Measurements from ENCODE around the gene SLC66A3.

SLC66A3 gene

DNA sequence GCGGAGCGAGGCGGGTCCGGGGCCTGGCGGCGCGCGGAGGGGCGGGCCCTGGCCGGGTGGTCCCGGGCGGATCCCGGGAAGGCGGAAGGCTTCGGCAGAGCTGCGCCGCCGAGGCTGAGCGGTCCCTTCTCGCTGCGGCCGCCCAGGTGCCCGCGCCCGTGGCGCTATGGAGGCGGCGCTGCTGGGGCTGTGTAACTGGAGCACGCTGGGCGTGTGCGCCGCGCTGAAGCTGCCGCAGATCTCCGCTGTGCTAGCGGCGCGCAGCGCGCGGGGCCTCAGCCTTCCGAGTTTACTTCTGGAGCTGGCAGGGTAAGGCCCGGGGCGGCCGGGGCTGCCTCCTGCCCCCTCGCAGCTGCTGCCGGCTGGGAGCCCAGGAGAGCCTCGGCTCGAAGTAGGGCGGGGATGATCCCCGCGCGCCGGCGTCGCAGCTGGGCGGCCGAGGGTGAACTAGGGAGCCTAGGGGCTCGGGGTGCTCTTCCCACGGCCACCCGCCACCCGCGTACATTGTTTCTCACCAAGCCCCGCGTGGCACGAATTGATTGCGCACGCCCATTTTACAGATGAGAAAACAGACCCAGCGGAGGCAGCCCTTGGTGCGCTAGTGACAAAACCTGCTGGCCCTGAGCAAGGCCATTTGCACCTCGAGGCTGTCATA, at the start of gene SLC66A3:
TSS of gene SLC66A3 (plus strand) at position 87 of the 655 bp plus-strand sequence. CDS start at position 167, 80 bp downstream.
- DNase-seq: peak in 7 of 58 donors; percentile 44 to 94 (median 82)

DNA sequence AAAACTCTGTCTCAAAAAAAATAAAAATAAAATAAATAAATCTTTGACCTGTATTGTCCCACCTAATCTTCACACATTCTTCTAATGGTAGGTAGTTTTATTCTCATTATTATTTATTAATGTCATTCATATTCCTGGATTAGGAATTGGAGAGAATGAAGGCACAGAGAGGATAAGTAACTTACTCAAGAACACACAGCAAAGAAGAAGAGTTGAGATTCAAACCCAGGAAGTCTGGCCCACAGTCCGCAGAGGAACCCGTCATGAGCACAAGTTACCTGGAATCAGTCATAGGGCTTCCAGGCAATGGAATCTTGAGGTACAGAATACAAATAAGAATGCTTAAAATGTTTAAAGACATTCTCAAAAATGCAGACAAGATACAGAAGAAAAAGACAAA, 46.3 kb upstream of the SLC66A3 start:
- DNase-seq: no peak

DNA sequence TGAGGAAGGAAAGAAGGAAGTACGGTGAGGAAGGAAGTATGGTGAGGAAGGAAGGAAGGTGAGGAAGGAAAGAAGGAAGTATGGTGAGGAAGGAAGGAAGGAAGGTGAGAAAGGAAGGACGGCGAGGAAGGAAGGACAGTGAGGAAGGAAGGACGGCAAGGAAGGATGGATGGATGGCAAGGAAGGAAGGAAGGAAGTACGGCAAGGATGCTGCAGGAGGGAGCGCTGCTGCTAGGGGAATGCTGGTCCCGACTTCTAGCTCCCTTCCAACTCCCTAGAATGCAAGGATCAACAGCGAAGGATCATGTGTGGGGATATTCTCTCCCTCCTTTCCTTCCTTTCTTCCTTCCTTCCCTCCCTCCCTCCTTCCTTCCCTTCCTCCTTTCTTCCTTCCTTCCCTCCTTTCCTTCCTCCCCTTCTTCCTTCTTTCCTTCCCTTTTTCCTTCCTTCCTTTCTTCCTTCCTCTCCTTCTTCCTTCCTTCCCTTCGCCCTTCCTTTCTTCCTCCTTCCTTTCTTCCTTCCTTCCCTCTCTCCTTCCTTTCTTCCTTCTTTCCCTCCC, 42.3 kb upstream of the SLC66A3 start:
- DNase-seq: no peak

DNA sequence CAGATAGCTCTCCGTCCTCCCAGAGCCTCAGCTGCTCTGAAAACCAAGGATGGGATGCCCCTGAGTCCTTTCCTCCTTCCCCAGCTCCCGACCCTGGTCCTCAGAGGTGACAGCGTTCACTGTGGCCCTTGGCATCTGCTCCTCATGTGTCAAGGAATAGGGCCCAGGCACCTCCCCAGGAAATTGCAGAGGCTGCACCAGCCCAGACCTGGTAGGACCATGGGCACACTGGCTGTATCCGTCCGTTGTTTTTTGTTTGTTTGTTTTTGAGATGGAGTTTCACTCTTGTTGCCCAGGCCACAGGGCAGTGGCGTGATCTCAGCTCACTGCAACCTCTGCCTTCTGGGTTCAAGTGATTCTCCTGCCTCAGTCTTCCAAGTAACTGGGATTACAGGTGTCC, 37.5 kb upstream of the SLC66A3 start:
- no peak for DNase-seq

DNA sequence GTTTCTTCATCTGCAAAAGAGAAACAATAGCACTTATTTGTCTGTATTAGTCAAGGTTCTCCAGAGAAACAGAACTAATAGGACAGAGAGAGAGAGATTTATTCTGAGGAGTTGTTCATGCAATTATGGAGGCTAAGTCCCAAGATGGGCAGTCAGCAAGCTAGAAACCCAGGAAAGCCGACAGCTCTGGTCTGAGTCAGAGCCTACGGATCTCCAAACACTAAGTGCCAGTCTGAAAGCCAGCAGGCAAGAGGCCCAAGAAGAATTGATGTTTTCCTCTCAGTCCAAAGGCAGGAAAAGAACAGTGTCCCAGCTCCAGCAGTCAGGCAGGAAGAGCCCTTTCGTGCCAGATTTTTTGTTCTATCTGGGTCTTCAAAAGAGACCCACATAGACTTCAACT, 36.5 kb upstream of the SLC66A3 start:
- no peak for DNase-seq

DNA sequence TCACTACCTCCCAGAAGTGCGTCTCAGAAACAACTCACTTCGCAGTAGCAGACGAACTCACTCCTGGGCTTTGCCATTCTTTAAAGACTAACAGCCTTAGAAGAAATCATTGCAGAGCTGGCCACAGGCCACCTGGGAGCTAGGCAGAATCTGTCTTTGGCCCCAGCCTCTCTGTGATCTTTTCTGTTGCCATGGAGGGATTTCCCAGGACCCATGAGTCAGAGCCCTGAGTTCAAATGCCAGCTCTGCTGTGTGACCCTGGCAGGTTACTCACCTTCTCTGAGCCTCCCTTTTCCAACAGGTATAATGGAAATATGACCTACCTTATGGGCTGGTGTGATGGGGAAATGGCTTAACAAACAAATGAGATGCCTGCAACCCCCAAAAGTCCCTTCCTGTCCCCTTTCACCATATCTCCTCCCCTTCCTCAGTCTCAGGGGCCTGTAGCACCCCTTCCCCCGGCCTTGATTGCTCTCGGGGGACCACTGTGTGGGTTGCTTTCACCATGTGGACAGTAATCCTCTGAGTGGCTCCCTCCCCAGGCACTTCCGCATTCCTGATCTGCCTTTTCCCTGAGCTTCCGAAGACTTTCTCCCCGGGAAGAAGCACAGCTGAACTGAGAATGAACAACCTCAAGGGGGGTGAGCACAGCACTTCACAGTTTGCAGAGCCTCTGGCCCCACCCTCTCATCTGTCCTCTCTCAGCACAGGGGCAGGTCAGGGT, 34.0 kb upstream of the SLC66A3 start:
- no peak for DNase-seq

DNA sequence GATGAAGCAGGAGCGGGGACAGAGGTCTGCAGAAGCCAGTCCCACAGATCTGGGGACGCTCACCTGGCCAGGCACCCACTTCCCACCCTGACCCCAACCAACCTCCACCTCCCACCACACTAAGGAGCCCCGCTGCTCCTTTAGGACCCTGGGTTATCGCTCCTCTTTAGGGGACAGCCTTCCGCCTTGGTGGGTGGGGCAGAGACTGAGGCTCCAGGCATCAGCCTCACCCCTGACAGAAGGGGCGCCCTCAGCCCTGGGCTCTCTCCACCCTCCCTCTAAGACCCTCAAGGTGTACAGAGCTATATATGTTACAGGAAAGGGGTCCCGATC, 33.5 kb upstream of the SLC66A3 start:
- no peak for DNase-seq

DNA sequence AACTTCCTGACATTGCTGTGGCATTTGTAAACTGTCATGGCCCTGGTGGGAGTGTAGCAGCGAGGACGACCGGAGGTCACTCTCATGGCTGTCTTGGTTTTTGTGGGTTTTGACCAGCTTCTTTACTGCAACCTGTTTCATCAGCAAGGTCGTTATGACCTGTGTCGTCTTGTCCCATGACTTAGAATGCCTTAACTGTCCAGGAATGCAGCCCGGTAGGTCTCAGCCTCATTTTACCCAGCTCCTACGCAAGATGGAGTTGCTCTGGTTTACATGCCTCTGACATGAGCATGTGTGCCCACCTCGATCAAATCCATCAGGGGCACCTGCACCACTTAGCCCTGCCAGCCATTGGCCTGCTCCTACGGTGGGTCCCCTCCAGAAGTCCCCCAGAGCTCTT, 32.9 kb upstream of the SLC66A3 start:
- DNase-seq: no peak

DNA sequence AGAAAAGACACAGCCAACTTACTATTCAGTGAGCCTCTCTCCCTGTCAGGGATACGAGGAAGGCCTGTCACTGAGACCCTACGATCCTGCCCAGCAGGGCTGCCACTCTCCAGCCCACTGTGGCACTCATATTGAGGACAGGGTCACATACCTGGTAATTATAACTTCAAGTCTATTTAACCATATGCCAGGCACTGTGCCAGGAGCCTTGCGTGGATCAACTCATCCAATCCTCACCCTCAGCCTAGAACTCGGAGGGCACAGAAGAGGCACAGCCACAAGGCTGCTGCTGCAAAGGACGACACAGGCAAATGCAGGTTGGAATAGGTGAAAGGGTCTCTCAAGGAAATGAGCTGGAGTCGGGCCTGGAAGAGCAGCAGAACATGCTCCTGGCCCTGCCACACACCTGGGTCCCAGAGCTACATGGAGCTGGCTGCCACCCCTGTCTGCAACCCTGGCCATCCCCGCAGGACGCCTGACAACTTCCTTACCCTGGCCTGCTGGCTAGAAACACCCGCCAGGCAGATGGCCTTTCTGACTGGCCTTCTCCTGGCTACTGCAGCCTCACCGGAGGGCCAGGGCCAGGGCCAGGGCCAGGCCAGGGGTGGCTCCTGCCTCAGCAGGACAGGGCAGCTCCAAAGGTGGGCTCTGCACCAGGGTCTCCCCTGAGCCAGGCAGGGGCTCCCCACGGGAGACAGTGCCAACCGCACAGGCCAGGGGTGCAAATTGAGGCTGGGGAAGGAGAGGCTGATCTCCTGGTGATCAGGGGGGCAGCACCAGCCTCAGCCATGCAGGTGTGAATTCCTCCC, 32.1 kb upstream of the SLC66A3 start:
- no peak for DNase-seq

DNA sequence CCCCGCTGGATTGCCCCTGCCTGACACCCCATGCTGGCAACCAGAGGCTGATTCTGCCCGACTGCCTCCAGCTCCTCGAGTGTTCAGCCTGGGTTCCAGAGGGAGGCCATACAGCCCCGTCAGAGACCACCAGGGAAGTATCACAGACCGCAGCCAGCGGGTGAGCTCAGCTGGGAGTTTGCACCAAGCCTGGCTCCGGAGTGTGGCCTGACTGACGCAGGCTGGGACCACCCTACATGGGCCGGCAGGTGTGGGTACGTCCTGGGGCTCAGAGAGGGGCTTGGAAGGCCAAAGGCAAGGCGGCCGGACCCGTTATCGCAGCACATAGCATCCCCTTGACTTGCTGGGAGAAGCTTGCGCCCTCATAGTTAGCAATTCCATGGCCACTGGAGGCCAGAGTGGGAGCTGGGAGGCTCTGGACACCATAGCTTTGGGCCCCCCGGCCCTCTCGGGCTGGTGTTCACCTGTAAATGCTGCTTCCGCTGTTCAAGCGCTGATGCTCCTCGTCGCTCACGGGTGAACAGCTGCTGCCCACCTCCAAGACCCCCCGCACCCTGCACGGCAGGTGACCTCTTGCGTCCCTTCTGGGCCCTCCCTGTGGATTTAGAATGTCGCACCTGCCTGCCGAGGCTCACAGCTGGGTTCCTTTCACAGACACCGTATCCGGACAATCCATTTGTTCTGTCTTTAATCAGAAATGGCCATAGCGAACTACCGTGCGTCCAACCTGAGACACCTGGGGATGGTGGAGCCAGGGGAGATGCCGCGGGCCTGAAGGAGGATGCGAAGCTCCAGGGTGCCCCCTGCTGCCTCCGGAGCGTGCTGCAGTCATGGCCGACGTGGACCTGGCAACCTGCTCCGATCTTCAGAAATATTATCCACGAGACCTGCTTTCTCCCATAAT, 31.2 kb upstream of the SLC66A3 start:
- DNase-seq: peak in 51 of 58 donors; percentile 8 to 80 (median 45)

DNA sequence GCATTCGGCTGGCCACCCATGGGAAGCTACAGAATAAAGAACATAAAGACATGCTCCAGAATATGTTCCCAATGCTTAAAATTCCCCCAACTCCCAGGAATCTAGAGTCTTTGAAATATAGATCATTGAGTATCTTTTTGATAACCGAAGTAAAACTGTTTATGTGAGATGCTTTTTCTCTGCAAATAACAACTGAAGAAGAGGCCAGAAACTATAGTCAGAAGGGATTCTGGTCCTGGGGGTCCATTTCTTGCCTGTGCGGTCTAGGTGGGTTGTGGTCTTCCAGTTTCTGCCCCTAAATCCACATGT, 30.6 kb upstream of the SLC66A3 start:
- DNase-seq: no peak

DNA sequence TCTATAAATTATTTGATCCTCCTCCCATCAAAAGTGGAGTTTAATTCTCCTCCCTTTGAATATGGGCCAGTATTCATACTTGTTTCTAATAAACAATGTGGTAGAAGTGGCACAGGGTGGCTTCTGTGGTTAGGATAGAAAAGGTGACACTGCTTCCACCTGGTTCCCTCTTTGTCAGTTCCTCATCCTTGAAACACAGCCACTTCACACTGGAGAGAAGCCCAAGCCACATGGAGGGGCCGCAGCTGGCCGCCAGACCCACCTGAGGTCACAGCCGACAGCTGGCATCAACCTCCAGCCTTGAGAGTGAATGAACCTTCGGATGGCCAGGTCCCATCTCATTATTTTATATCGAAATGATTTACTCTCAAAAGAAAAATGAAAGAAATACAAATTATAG, 27.5 kb upstream of the SLC66A3 start:
- no peak for DNase-seq

DNA sequence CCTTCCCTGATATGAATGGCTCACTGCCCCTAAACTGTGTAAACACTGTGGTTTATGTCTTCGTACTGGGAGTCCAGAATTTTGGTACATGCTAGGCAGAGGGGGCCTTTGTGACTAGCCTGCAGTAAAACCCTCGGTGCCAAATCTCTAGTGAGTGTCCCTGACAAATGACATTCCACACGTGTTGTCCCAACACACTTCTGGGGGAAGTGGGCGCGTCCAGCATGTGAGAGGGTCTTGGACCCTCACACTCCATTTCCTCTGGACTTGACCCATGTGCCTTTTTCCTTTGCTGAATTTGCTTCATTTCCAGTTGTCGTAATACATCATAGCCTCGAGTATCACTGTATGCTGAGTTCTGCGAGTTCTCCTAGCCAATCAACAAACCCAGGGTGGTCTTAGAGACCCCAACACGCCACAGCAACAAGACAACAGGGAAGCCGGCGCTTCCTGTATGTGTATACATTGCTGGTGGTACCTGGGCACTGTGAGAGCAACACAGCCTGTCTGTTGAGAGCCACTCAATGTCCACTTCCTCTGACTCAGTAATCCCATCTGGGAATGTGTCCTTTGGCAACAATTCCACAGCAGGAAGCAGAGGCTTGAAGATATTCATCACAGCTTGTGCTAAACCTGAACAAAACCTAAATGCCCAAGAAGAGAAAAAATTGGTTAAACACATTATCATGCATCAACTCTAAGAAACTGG, 26.9 kb upstream of the SLC66A3 start:
- no peak for DNase-seq

DNA sequence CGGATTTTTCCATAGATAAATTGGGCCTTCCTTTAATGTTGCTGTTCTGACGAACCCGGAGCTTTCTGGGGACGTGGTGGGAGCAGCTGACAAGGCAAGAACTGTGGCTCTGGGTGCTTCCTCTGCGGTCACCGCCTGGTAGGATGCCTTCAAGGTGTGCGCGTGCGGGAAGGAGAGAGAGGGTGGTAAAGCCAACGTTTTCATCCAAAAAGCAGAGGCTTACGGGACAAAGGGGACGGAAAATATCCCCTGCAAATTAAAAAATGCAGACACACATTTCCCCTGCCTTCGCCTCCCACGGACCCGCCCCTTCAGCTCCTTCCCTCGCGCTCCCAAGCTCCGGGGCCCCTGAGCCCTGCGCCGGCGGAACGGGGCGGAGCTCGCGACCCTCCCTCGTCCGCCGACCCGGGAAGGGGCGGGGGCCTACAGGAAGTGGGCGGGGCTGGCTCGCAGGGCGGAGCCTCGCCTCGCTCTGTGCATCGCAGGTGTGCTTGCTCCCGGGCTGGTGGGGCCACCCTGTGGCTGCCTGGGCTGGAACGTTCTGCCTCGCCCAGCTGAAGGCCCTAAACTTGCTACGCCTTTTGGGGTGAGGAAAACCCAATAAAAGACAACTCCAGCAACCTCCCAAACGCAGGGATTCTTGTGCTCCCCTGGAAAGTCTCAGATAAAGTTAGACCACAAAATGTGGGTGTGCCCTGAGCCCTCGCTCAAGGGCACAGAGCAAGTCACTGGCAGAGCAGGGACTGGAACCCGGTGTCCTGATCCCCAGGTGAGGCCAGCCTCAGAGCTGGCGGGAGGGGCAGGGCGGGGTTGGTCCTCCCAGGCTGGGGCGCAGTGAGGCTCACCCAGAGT, 25.4 kb upstream of the SLC66A3 start:
- peak in 25 of 58 donors; percentile 6 to 57 (median 27) for DNase-seq

DNA sequence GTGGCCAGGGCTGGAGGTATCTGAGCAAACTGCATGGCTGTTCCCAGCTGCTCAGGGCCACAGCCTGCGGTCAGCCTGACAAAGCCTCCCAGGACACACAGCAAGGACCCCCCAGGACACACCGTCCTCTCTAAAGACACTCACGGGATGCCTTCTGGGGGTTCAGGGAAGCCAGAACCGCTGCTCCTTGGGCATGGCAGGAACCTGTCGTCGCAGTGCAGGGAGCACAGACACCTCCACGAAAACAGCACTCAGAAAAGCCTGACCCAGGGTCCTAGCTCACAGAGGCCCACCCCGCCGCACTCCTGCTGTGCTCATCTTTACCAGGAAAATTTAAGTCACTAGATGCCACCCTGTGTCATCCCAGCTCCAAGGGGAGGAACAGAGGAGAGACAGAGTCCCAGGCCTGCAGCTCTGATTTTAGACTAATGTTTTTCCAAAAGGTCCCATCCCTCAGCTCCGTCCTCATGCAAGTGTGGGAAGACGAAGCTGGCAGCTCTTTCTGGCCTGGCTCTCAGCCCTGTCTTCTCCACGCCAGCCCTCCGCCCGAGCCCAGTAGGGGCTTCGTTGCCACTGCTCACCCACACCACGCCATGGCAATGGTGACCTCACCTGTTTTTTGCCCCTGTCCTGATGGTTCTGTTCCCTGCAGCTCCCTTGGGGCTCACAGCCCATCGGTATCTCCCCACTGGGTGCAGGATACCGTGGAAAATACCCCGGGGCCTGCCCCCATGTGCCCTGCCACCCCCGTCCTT, 23.9 kb upstream of the SLC66A3 start:
- DNase-seq: peak in 2 of 58 donors; percentile 15 to 45

DNA sequence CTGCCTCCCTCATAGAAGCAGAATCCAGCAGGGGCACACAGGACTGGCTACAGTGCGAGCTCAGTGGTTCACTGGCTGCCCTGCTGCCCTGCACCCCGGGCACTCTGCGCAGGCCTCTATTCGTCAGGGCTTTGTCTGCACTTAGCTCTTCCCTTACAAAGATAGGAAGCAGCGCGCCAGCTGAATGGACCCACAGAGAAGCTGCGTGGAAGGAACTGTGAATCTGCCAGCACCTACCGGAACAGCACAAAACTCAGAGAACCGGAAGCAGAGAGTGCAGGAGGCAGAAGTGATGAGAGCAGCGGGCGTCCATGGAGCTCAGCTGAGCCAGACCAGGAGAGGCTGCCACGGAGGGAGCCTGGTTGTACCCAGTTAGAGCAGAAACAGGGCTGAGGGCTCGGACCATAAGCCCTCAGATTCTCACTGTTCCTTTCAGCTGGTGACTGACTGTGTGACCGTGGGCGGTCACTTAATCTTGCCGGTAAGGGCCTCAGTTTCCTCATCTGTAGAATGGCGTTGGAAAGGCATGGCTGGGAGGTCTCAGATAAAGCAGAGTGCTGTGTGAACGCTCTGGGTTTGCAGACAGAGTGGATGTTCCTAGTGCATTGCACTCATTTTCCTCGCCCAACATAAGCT, 23.1 kb upstream of the SLC66A3 start:
- peak in 31 of 58 donors; percentile 14 to 71 (median 46) for DNase-seq

DNA sequence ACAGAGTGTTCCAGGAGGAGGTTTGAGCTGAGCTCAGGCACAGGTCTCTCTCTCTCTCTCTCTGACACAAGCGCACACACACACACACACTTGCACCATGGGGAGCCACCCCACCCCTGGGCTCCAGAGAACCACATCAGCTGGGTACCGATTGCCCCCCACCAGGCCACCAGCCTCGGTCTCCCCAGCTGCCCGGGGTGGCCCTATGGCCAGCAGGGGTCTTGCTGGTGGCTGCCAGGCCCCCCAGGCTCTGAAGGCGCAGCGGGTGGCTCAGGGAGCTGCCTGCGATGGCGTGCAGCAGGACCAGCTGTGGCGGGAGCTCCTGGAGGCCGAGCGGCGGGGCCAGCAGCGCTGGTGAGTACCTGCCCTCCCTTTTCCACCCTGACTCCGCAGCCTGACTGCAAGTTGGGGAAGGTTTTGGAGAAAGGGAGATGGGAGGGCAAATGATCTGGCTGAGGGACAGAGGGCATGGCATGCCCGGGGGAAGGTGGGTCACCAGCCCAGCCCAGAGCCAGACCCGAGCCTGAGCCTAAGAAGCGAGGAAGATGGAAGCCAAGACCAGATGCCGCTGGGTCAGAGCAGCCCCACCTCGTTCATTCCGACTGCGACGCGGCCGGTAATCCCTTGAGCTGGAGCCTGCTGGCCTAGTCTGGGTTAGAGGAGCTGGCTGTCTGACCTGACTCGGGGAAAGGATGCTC, 21.9 kb upstream of the SLC66A3 start:
- DNase-seq: peak in 1 of 58 donors; percentile 12

All from anterior cingulate cortex (tissue), 58 donors.